Activated naive CD8-positive, alpha-beta T cell treated with anti-CD3 and anti-CD28 coated beads, Interleukin-2, amount 50 U/mL, for 24 hours (primary cell): ENCODE results near the gene PTPRZ1.

Experiments used
- ATAC-seq: fragments of 150-1000 bp; cut with Tn5 transposase; one replicate; pipeline ENCODE4 v1.10.0; 2021
- DNase-seq: peaks from one replicate; pipeline ENCODE4 v3.0.0; 2021
- H3K27ac Mint-ChIP-seq: one replicate; pipeline ENCODE4 v1.8.0; 2021; ENCODE audit warnings: mild to moderate bottlenecking, mixed read lengths
- H3K27me3 Mint-ChIP-seq: one replicate; pipeline ENCODE4 v1.8.0; 2021; ENCODE audit warnings: mixed read lengths
- H3K36me3 Mint-ChIP-seq: one replicate; pipeline ENCODE4 v1.8.0; 2021; ENCODE audit warnings: low read depth, mixed read lengths
- H3K4me1 Mint-ChIP-seq: one replicate; pipeline ENCODE4 v1.8.0; 2021; ENCODE audit warnings: mixed read lengths
- H3K4me3 Mint-ChIP-seq: one replicate; pipeline ENCODE4 v1.8.0; 2021; ENCODE audit warnings: mild to moderate bottlenecking, moderate library complexity, mixed read lengths
- H3K9me3 Mint-ChIP-seq: one replicate; pipeline ENCODE4 v1.8.0; 2021; ENCODE audit warnings: mixed read lengths

Gene PTPRZ1

GRCh38 chr7:122070834-122071233 is 197.9 kb downstream of the PTPRZ1 start:
- H3K27ac Mint-ChIP-seq, result no peak overlapping the region
- no peak overlapping the region for H3K4me3 Mint-ChIP-seq
- H3K9me3 Mint-ChIP-seq, result no peaks in the 10 kb centered on the region
- no peak for ATAC-seq
- no peaks in the 10 kb centered on the region for H3K4me1 Mint-ChIP-seq
- no peaks in the 10 kb centered on the region for H3K27me3 Mint-ChIP-seq
- DNase-seq, result no peak
- H3K36me3 Mint-ChIP-seq, result no peaks in the 10 kb centered on the region

- ATAC-seq, result no peak
Observed at GRCh38 chr7:122072272-122072671, 199.3 kb downstream of the PTPRZ1 start.

DNA sequence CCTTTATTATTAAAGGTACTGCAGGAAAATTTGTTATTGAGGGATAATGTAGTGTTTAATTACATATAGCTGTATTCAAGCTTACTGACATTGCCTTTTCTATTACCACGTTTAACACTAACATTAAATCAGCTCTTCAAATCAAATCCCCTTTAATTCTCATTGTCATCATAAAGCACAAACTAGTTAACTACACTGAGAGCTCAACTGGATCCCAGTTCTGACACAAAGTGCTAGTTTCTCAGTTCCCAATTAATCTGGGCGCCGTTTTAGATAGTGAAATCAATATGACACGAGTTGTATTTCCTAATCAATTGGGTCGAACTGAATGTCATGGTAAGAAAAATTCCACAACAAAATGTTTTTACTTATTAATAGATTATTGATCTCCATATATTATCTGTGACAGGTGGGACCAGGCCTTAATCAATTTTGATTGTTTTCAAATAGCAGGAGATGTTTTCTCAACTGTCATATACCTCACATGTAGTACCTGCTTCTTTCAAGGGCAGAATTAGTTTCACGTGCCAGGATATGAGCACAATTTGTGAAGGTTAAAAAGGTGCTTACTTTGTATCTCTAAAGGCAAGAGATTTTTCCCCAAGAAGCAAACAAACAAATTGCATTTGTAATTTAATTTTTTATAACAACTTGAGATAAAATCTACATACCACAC is 200.1 kb downstream of the PTPRZ1 start:
- H3K9me3 Mint-ChIP-seq, result no peaks in the 10 kb centered on the region
- H3K4me3 Mint-ChIP-seq, result no peak overlapping the region
- no peak for ATAC-seq
- H3K4me1 Mint-ChIP-seq, result no peaks in the 10 kb centered on the region
- no peaks in the 10 kb centered on the region for H3K36me3 Mint-ChIP-seq
- H3K27me3 Mint-ChIP-seq, result no peaks in the 10 kb centered on the region
- H3K27ac Mint-ChIP-seq, result no peak overlapping the region
- DNase-seq, result no peak

More at GRCh38 chr7:122072272-122072671, 199.3 kb downstream of the PTPRZ1 start:
- no peak overlapping the region for H3K4me3 Mint-ChIP-seq
- H3K36me3 Mint-ChIP-seq, result no peaks in the 10 kb centered on the region
- DNase-seq, result no peak
- no peak overlapping the region for H3K27ac Mint-ChIP-seq
- H3K4me1 Mint-ChIP-seq, result no peaks in the 10 kb centered on the region
- H3K27me3 Mint-ChIP-seq, result no peaks in the 10 kb centered on the region
- no peaks in the 10 kb centered on the region for H3K9me3 Mint-ChIP-seq

GRCh38 chr7:122073635-122074034 is 200.7 kb downstream of the PTPRZ1 start:
- no peaks in the 10 kb centered on the region for H3K36me3 Mint-ChIP-seq
- ATAC-seq (no peak), DNase-seq (no peak)
- no peak overlapping the region for H3K4me3 Mint-ChIP-seq
- H3K4me1 Mint-ChIP-seq, result no peaks in the 10 kb centered on the region
- no peaks in the 10 kb centered on the region for H3K27me3 Mint-ChIP-seq
- H3K9me3 Mint-ChIP-seq, result no peaks in the 10 kb centered on the region
- H3K27ac Mint-ChIP-seq, result no peak overlapping the region

- no peaks in the 10 kb centered on the region for H3K9me3 Mint-ChIP-seq
- no peak overlapping the region for H3K27ac Mint-ChIP-seq
- no peaks in the 10 kb centered on the region for H3K4me1 Mint-ChIP-seq
- no peak overlapping the region for H3K4me3 Mint-ChIP-seq
- H3K27me3 Mint-ChIP-seq, result no peaks in the 10 kb centered on the region
- no peaks in the 10 kb centered on the region for H3K36me3 Mint-ChIP-seq
- no peak for ATAC-seq
- DNase-seq, result no peak
Observed at GRCh38 chr7:122082160-122082559, 209.2 kb downstream of the PTPRZ1 start.

DNA sequence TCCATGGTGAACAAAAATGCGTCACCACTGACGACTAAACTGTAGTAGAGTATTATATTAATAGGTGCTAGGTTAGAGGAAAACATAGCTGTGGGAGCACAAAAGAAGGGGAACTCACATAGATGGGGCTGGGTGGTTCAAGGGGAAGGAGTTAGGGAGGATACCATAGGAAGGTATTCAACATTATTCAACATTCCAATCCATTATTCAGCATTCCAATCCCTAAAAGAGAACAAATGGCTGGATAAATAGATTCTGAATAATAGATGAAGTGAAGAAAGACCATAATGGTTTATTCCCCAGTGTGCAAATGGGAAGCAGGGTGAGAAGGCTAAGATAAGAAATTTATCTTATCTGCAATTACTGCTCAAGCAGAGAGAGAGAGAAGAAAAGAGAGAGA is 209.7 kb downstream of the PTPRZ1 start:
- no peaks in the 10 kb centered on the region for H3K27me3 Mint-ChIP-seq
- no peaks in the 10 kb centered on the region for H3K4me1 Mint-ChIP-seq
- no peaks in the 10 kb centered on the region for H3K9me3 Mint-ChIP-seq
- no peaks in the 10 kb centered on the region for H3K36me3 Mint-ChIP-seq
- H3K27ac Mint-ChIP-seq, result no peak overlapping the region
- no peak overlapping the region for H3K4me3 Mint-ChIP-seq
- DNase-seq, result no peak
- ATAC-seq, result no peak

DNA sequence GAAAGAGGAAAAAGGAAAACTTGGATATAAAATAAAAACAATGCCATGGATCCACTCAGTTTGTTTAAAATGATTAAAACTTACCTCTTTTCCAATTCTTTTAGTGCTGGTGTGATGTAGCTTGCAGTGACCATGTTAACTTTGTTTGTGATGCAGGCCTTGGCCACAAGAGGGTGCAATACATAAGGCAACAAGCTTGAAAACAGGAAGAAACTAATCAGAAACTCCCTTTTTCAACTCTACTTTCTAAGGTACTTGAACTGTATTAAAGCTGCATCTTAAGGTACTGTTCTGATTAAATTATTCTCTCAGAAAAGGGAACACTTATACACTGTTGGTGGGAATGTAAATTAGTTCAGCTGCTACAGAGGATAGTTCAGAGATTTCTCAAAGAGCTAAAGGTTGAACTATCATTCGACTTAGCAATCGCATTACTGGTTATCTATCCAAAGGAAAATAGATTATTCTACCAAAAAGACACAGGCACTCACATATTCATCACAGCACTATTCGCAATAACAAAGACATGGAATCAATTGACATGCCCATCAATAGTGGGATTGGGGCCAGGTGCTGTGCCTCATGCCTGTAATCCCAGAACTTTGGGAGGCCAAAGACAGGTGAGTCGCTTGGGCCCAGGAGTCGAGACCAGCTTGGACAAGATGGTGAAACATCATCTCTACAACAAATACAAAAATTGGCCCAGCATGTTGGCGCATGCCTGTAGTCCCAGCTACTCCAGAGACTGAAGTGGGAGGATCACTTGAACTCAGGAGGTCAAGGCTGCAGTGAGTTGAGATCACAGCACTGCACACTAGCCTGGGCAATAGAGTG is 220.2 kb downstream of the PTPRZ1 start:
- peak; percentile 52 for DNase-seq
- ATAC-seq, result no peak
- Mint-ChIP-seq H3K27me3 (no peaks in the 10 kb centered on the region), H3K9me3 (no peaks in the 10 kb centered on the region), H3K27ac (no peak overlapping the region), H3K4me3 (no peak overlapping the region), H3K36me3 (no peaks in the 10 kb centered on the region), H3K4me1 (no peaks in the 10 kb centered on the region)

- H3K36me3 Mint-ChIP-seq, result no peaks in the 10 kb centered on the region
- no peaks in the 10 kb centered on the region for H3K4me1 Mint-ChIP-seq
- no peaks in the 10 kb centered on the region for H3K9me3 Mint-ChIP-seq
- no peak overlapping the region for H3K4me3 Mint-ChIP-seq
- H3K27me3 Mint-ChIP-seq, result no peaks in the 10 kb centered on the region
- H3K27ac Mint-ChIP-seq, result no peak overlapping the region
- DNase-seq, result no peak
- no peak for ATAC-seq
Observed at GRCh38 chr7:122094549-122094948, 221.6 kb downstream of the PTPRZ1 start.

- DNase-seq (no peak), ATAC-seq (no peak)
- Mint-ChIP-seq H3K27ac (no peak overlapping the region), H3K4me3 (no peak overlapping the region), H3K4me1 (no peaks in the 10 kb centered on the region), H3K27me3 (no peaks in the 10 kb centered on the region), H3K36me3 (no peaks in the 10 kb centered on the region), H3K9me3 (peaks cover 3% of the 10 kb centered on the region)
Observed at GRCh38 chr7:122095642-122096041, 222.7 kb downstream of the PTPRZ1 start.

GRCh38 chr7:122100021-122100420 is 227.1 kb downstream of the PTPRZ1 start:
- ATAC-seq, result no peak
- Mint-ChIP-seq H3K9me3 (peaks cover 21% of the 10 kb centered on the region), H3K36me3 (no peaks in the 10 kb centered on the region), H3K27me3 (no peaks in the 10 kb centered on the region), H3K27ac (no peak overlapping the region), H3K4me1 (no peaks in the 10 kb centered on the region), H3K4me3 (no peak overlapping the region)
- DNase-seq, result no peak

DNA sequence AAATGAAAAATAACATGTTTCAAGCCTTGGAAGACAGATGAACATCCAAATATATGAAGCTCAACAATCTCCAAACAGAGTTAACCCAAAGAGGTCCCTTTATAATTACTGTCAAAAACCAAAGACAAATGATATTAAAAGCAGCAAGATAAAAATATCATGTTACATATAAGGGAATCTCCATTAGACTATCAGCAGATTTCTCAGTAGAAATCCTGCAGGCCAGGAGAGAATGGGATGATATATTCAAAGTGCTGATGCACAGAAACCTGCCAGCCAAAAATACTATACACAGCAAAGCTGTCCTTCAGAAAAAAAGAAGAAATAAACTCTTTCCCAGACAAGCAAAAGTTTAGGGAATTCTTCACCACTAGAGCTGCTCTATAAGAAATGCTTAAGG is 230.1 kb downstream of the PTPRZ1 start:
- no peaks in the 10 kb centered on the region for H3K36me3 Mint-ChIP-seq

More for the DNA sequence above, 230.1 kb downstream of the PTPRZ1 start:
- Mint-ChIP-seq H3K4me3 (no peak overlapping the region), H3K27me3 (no peaks in the 10 kb centered on the region), H3K4me1 (no peaks in the 10 kb centered on the region), H3K9me3 (peaks cover 31% of the 10 kb centered on the region), H3K27ac (no peak overlapping the region)
- DNase-seq (no peak), ATAC-seq (no peak)
